Measurements from ENCODE around the gene FAM170A.

Gene FAM170A

DNA sequence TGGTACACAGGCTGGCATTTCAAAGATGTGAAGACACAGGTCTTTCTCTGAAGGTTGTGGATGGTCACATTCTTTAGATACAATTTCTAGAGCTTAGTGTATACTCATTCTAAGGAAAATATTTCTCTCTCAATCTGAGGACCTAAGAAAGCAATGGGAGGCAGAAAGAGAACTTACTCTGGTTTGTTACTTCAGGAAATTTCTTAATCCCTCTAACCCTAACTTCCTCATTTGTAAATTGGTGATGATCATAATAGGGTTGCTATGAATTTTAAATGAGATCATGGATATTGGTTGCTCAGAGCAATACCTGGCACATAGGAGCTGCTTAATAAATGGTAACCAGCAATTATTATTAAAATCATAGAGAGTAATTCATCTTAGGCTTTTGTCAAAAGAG is 22.1 kb downstream of the FAM170A start:
- TF ChIP-seq, protein P1, sequence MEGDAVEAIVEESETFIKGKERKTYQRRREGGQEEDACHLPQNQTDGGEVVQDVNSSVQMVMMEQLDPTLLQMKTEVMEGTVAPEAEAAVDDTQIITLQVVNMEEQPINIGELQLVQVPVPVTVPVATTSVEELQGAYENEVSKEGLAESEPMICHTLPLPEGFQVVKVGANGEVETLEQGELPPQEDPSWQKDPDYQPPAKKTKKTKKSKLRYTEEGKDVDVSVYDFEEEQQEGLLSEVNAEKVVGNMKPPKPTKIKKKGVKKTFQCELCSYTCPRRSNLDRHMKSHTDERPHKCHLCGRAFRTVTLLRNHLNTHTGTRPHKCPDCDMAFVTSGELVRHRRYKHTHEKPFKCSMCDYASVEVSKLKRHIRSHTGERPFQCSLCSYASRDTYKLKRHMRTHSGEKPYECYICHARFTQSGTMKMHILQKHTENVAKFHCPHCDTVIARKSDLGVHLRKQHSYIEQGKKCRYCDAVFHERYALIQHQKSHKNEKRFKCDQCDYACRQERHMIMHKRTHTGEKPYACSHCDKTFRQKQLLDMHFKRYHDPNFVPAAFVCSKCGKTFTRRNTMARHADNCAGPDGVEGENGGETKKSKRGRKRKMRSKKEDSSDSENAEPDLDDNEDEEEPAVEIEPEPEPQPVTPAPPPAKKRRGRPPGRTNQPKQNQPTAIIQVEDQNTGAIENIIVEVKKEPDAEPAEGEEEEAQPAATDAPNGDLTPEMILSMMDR (IDR thresholded peaks at IDR 0.05; ENCODE audit: insufficient read depth, low read length, poor library complexity, severe bottlenecking) = no peak
- no peaks in the 10 kb centered on the region for H3K36me3 ChIP-seq (ENCODE audit: control insufficient read depth, insufficient read depth, low read length)
- no peak overlapping the region for H3K4me3 ChIP-seq (replicated peaks; ENCODE audit: low read depth, low read length)
- no peak for DNase-seq (ENCODE audit: extremely low read depth, insufficient read length)
- no peaks in the 10 kb centered on the region for H3K27me3 ChIP-seq (replicated peaks; ENCODE audit: control insufficient read depth, insufficient read depth, low read length)

DNA sequence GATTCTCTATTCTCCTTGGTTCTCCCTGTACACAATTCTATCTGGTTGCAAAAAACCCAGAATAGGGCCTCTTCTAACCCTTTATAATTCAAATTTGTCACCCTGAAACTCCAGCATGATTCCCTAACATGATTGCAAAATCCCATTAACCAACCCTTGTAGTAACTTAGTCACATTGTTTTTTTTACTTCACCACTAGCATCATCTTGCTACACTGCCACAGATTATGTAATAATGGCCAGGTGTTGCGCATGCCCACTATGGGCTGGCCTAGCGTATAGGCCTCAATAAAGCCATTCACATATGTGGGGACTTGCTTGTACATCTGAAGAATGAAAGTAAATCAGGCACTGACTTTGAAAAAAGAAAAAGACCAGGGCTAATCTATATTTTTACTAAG is 25.7 kb downstream of the FAM170A start:
- Histone ChIP-seq H3K36me3 (ENCODE audit: control insufficient read depth, insufficient read depth, low read length) (no peaks in the 10 kb centered on the region), H3K27me3 (replicated peaks; ENCODE audit: control insufficient read depth, insufficient read depth, low read length) (no peaks in the 10 kb centered on the region), H3K4me3 (replicated peaks; ENCODE audit: low read depth, low read length) (no peak overlapping the region)
- TF ChIP-seq, protein P1 (IDR thresholded peaks at IDR 0.05; ENCODE audit: insufficient read depth, low read length, poor library complexity, severe bottlenecking) = no peak
- DNase-seq (ENCODE audit: extremely low read depth, insufficient read length) = no peak

DNA sequence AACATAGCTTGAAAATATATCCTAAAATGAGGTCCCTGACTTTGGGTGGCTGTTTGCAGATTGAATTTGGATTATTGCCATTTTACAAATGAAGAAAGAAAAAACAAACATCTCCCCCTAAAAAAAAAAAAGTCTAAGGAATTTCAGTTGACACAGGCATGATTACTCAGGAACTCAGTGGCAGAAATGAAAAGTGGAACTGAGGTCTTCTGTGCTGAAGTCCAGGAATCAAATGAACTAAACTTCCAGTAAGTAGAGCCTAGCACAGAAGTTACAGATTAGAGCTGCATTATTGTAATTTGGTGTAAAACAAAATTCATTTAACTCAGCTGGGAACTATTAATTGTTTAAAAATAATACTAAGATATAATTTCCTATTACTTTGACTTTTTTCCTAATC is 26.7 kb downstream of the FAM170A start:
- Histone ChIP-seq H3K36me3 (ENCODE audit: control insufficient read depth, insufficient read depth, low read length) (no peaks in the 10 kb centered on the region), H3K27me3 (replicated peaks; ENCODE audit: control insufficient read depth, insufficient read depth, low read length) (no peaks in the 10 kb centered on the region), H3K4me3 (replicated peaks; ENCODE audit: low read depth, low read length) (no peak overlapping the region)
- no peak for DNase-seq (ENCODE audit: extremely low read depth, insufficient read length)
- TF ChIP-seq, protein P1 (IDR thresholded peaks at IDR 0.05; ENCODE audit: insufficient read depth, low read length, poor library complexity, severe bottlenecking) = no peak

DNA sequence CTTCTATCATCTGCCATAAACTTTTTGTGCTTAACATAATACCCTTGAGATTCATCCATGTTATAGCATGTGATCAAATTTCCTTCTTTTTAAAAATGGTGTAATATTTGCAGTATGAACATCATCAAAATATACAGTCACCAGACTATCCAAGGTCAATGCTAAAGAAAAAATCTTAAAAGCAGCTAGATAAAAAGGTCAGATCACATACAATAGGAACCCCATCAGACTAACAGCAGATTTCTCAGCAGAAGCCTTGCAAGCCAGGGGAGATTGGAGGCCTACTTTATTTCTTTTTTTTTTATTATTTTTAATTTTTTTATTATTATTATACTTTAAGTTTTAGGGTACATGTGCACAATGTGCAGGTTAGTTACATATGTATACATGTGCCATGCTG is 37.2 kb downstream of the FAM170A start:
- DNase-seq (ENCODE audit: extremely low read depth, insufficient read length) = no peak
- Histone ChIP-seq H3K4me3 (replicated peaks; ENCODE audit: low read depth, low read length) (no peak overlapping the region), H3K36me3 (ENCODE audit: control insufficient read depth, insufficient read depth, low read length) (no peaks in the 10 kb centered on the region), H3K27me3 (replicated peaks; ENCODE audit: control insufficient read depth, insufficient read depth, low read length) (no peaks in the 10 kb centered on the region)
- TF ChIP-seq, protein P1 (IDR thresholded peaks at IDR 0.05; ENCODE audit: insufficient read depth, low read length, poor library complexity, severe bottlenecking) = no peak

DNA sequence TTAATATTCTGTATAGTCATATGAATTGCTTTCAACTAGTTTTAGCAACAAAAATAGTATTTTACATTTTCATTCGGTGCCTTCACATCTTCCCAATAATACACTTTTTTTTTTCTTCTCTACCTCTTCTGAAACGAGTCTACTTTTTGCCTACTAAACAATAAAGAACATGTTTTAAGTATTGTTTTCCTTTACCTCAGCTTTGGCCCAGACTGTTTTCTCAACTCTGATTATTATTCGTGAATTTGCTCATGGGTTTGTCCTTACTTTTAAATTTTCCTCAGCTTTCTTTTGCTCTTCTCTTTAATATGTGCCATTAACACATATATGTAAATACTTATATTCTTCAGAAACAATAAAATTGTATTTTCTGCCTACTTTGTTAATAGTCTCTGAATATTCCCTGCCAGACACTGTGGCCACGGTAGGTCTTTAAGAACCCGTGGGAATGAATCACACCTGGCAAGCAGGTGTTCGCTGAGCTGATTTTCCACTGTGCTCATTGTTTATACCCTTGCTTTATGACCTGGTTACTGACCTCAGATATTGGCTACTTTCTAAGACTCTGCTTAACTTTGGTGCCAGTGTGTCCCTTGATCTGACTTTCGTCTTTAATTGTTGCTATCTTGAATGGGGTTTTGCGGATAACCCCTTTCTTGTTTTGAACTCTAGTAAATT is 49.1 kb downstream of the FAM170A start:
- no peak overlapping the region for H3K4me3 ChIP-seq (replicated peaks; ENCODE audit: low read depth, low read length)
- DNase-seq (ENCODE audit: extremely low read depth, insufficient read length) = no peak
- H3K27me3 ChIP-seq (replicated peaks; ENCODE audit: control insufficient read depth, insufficient read depth, low read length) = no peaks in the 10 kb centered on the region
- TF ChIP-seq, protein P1 (IDR thresholded peaks at IDR 0.05; ENCODE audit: insufficient read depth, low read length, poor library complexity, severe bottlenecking) = no peak
- no peaks in the 10 kb centered on the region for H3K36me3 ChIP-seq (ENCODE audit: control insufficient read depth, insufficient read depth, low read length)

DNA sequence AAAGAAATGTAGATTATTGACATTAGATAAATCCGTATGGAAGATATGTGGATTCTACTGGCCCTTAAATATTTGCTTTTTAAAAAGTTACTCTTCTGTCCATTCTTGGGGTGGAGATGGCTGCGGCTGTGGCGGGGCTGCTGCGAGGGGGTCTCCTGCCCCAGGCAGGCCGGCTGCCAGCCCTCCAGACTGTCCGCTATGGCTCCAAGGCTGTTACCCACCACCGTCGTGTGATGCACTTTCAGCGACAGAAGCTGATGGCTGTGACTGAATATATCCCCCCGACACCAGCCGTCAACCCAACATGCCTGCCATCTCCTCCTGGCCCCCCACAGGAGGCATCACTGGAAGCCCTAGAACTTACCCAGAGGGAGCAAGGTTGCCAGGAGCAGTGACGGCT is 50.7 kb downstream of the FAM170A start:
- DNase-seq (ENCODE audit: extremely low read depth, insufficient read length) = no peak
- no peak overlapping the region for H3K4me3 ChIP-seq (replicated peaks; ENCODE audit: low read depth, low read length)
- no peaks in the 10 kb centered on the region for H3K27me3 ChIP-seq (replicated peaks; ENCODE audit: control insufficient read depth, insufficient read depth, low read length)
- TF ChIP-seq, protein P1 (IDR thresholded peaks at IDR 0.05; ENCODE audit: insufficient read depth, low read length, poor library complexity, severe bottlenecking) = no peak
- no peaks in the 10 kb centered on the region for H3K36me3 ChIP-seq (ENCODE audit: control insufficient read depth, insufficient read depth, low read length)
